B cell (primary cell): ENCODE measurements around the gene CORO2A. TPM values are rescaled to one million over a fixed set of nuclear protein-coding genes. Genes with fewer than 3 reads are reported as not detected.

Experiments
- ATAC-seq: fragments of 200-7000 bp; cut with Tn5 transposase; one replicate; pipeline ENCODE4 v1.10.0; 2021; ENCODE audit warnings: low read depth, mild to moderate bottlenecking, moderate number of reproducible peaks, moderate library complexity
- CTCF ChIA-PET: fragments of 350-600 bp; sonication (Branson Sonifier 250); formaldehyde crosslinking; loops from one replicate; lab custom pipeline; 2021; ENCODE audit warnings: antibody characterized with exemption, inconsistent platforms; lab: Charles Lee
- POLR2A ChIA-PET: fragments of 350-600 bp; sonication (Branson Sonifier 250); formaldehyde crosslinking; loops from one replicate; lab custom pipeline; 2021; ENCODE audit warnings: antibody characterized with exemption; lab: Charles Lee
- DNase-seq: peaks from one replicate; pipeline ENCODE4 v3.0.0; 2013
- H2AFZ ChIP-seq: 2 replicates; pipeline ENCODE4 v1.6.1; 2012; ENCODE audit warnings: mild to moderate bottlenecking, low read depth, low read length; ENCODE audit not compliant: insufficient read depth, poor library complexity, severe bottlenecking
- H3K27ac ChIP-seq, 2 donors: 1 replicate in 1 of 2; 2 replicates in 1 of 2; pipeline ENCODE4 v1.5.1; 2012 to 2013; ENCODE audit warnings: low read length in 2 of 2, mild to moderate bottlenecking in 2 of 2, moderate library complexity in 1 of 2
- H3K27me3 ChIP-seq, 4 experiments: fragments of 200-600 bp in 1 of 4; sonication (generic) in 1 of 4; replicated peaks in 1 of 4; 1 replicate in 2 of 4; 2 replicates in 2 of 4; pipeline versions ENCODE4 v1.6.1 to v1.7.0; 2013 to 2016; ENCODE audit warnings: low read length in 3 of 4, mild to moderate bottlenecking in 2 of 4, mixed read lengths in 1 of 4, moderate library complexity in 1 of 4; ENCODE audit not compliant: insufficient read depth in 4 of 4, control insufficient read depth in 3 of 4; ENCODE audit errors: control extremely low read depth in 1 of 4
- H3K36me3 ChIP-seq, 2 experiments: replicated peaks in 1 of 2; 1 replicate in 1 of 2; 2 replicates in 1 of 2; pipeline versions ENCODE4 v1.6.1 to v1.7.1; 2013; ENCODE audit warnings: low read length in 1 of 2; ENCODE audit not compliant: insufficient read depth in 2 of 2, control insufficient read depth in 1 of 2; ENCODE audit errors: control extremely low read depth in 1 of 2, extremely low read depth in 1 of 2
- H3K4me1 ChIP-seq, 2 donors: fragments of 200-600 bp in 1 of 2; sonication (generic) in 1 of 2; 1 replicate in 1 of 2; 2 replicates in 1 of 2; pipeline versions ENCODE4 v1.5.1 to v1.6.1; 2013 to 2017; ENCODE audit warnings: low read length in 2 of 2; ENCODE audit not compliant: control insufficient read depth in 2 of 2, insufficient read depth in 2 of 2
- H3K4me2 ChIP-seq: replicated peaks from 2 replicates; pipeline ENCODE3; 2012; ENCODE audit warnings: mild to moderate bottlenecking, low read depth, low read length; ENCODE audit not compliant: poor library complexity, severe bottlenecking
- H3K4me3 ChIP-seq, 5 experiments: fragments of 200-600 bp in 1 of 5; sonication (generic) in 1 of 5; 1 replicate in 3 of 5; 2 replicates in 2 of 5; pipeline versions ENCODE4 v1.5.1 to v1.7.0; 2011 to 2016; ENCODE audit warnings: low read length in 4 of 5, mild to moderate bottlenecking in 4 of 5, low read depth in 2 of 5, control low read depth in 1 of 5, moderate library complexity in 1 of 5; ENCODE audit not compliant: insufficient read depth in 1 of 5; ENCODE audit errors: control extremely low read depth in 1 of 5, extremely low read depth in 1 of 5
- H3K79me2 ChIP-seq: fragments of 200-600 bp; sonication (generic); one replicate; pipeline ENCODE4 v1.6.0; 2016; ENCODE audit warnings: low read length; ENCODE audit not compliant: control insufficient read depth, insufficient read depth
- H3K9ac ChIP-seq: fragments of 200-600 bp; sonication (generic); 2 replicates; pipeline ENCODE4 v1.6.1; 2017; ENCODE audit warnings: mild to moderate bottlenecking, low read length, moderate library complexity
- H3K9me3 ChIP-seq, 3 donors: one replicate each; pipeline versions ENCODE4 v1.6.1 to v1.7.1; 2013; ENCODE audit warnings: low read length in 2 of 3; ENCODE audit not compliant: control insufficient read depth in 2 of 3, insufficient read depth in 1 of 3; ENCODE audit errors: control extremely low read depth in 1 of 3
- H4K20me1 ChIP-seq: 2 replicates; pipeline ENCODE4 v1.6.0; 2012; ENCODE audit warnings: mild to moderate bottlenecking, low read length; ENCODE audit not compliant: insufficient read depth, control insufficient read depth, poor library complexity, severe bottlenecking
- H3K27ac Mint-ChIP-seq: one replicate; pipeline ENCODE4 v1.8.0; 2021; ENCODE audit warnings: mixed read lengths
- H3K27me3 Mint-ChIP-seq: one replicate; pipeline ENCODE4 v1.8.0; 2021; ENCODE audit warnings: mixed read lengths
- H3K4me1 Mint-ChIP-seq: one replicate; pipeline ENCODE4 v1.8.0; 2021; ENCODE audit warnings: mixed read lengths
- H3K4me3 Mint-ChIP-seq: one replicate; pipeline ENCODE4 v1.8.0; 2021; ENCODE audit warnings: mixed read lengths
- H3K9me3 Mint-ChIP-seq: one replicate; pipeline ENCODE4 v1.8.0; 2022; ENCODE audit warnings: mixed read lengths; ENCODE audit not compliant: insufficient read depth
- EZH2 ChIP-seq: IDR thresholded peaks from 2 replicates; pipeline ENCODE4 v1.6.1; 2012; ENCODE audit warnings: borderline replicate concordance, low read depth, mild to moderate bottlenecking, moderate library complexity, low read length; ENCODE audit not compliant: insufficient read depth, poor library complexity, severe bottlenecking
- WGBS: methylation state at CpG from one replicate; pipeline ENCODE4 v1.1.5; 2013; ENCODE audit warnings: missing lambda C conversion rate; ENCODE audit not compliant: insufficient coverage; 5-methylcytosine and 5-hydroxymethylcytosine counted together
- intact Hi-C: fragments of 100-400 bp; cut with micrococcal nuclease; formaldehyde crosslinking; loops from one replicate; pipeline ENCODE4 v1.10.0; 2022
- polyA plus RNA-seq: library from polyadenylated mRNA; depleted of rRNA; stranded (reverse); fragments of >200 nt; gene quantifications from 2 replicates; pipeline ENCODE4 v1.2.3, GENCODE V29; 2012
- total RNA-seq, 2 donors: library from RNA; stranded (reverse); fragments of 120-200 nt in 1 of 2; gene quantifications; 1 replicate in 1 of 2; 2 replicates in 1 of 2; pipeline versions ENCODE4 v1.2.3 to v1.2.4, GENCODE V29; 2013 to 2022
- TF ChIP-seq, protein P1 (sequence below): fragments of 200-600 bp; IDR thresholded peaks from one replicate; pipeline ENCODE4 v1.8.0; 2022; ENCODE audit warnings: antibody characterized with exemption, mild to moderate bottlenecking

CORO2A gene
- total and polyA plus RNA-seq, 2 donors (not counting 1 experiment from before 2014, with no cell fraction given) = 1.1 to 2.0 TPM

DNA sequence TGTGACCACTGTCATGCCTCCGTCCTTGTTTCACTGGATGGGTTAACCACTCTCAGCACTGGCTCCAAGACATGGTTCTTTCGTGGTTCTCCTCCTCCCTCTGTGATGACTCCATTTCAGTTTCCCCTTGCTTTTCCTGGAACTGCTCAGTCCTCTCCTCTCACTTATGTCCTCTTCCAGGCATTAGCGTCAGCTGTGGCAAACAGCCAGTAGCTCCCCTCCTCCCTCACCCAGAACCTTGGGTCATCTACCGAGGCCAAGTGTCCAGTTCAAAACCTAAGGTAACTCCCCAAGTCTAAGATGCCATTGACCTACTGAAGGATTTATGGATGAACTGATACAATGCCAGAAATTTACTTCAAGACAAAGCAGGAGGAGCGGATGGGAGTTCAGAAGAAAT is 9.8 kb upstream of the CORO2A start:
- Histone ChIP-seq H3K27me3 (no peaks in the 10 kb centered on the region), H3K9me3 (no peaks in the 10 kb centered on the region), H3K27ac (no peak overlapping the region), H3K9ac (no peak overlapping the region), H3K4me1 (peaks cover 4 to 19% of the 10 kb centered on the region in 2 donors), H2AFZ (no peak overlapping the region), H3K4me3 (no peak overlapping the region), H3K36me3 (peaks cover 0 to under 1% of the 10 kb centered on the region in 2 experiments), H3K4me2 (no peak overlapping the region), H3K79me2 (no peaks in the 10 kb centered on the region), H4K20me1 (no peaks in the 10 kb centered on the region)
- WGBS = 92% methylated on average over 2 of the region's 5 CpGs
- ChIA-PET POLR2A (no interaction called here), CTCF (interaction anchor here (1.1 kb wide), 1 partner anchor 15 kb away, joined by 3 read pairs; no protein-coding TSS in a partner anchor)
- Mint-ChIP-seq H3K4me1 (peaks cover 12% of the 10 kb centered on the region), H3K4me3 (no peak overlapping the region), H3K27ac (no peak overlapping the region), H3K9me3 (no peaks in the 10 kb centered on the region), H3K27me3 (no peaks in the 10 kb centered on the region)
- no peak for DNase-seq
- no peak for ATAC-seq
- intact Hi-C loops = no loop called here
- TF ChIP-seq EZH2 = no peak

DNA sequence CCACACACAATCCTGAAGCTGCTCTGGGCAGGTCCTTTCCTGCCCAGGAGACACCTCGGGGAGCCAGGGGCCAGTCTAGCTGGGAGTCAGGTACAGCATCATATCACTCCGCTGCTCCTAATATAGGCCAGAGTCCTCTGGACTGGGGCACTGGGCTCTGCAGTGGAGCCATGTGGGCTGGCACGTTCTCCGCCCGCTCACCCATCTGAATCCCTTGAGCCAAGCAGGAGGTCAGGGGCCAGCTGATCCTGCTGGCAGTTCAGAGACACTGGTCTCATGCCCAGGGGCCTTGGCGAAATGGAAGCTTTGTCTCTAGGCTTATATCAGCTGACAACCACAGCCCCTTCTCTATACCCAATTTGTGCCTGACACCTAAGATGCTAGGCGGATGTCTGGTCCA is 9.3 kb upstream of the CORO2A start:
- peaks cover 12% of the 10 kb centered on the region for H3K4me1 Mint-ChIP-seq

More for the DNA sequence above, 9.3 kb upstream of the CORO2A start:
- Mint-ChIP-seq H3K27ac (no peak overlapping the region), H3K9me3 (no peaks in the 10 kb centered on the region), H3K27me3 (no peaks in the 10 kb centered on the region), H3K4me3 (no peak overlapping the region)
- 97% methylated on average over 7 of the region's 7 CpGs for WGBS
- ATAC-seq (no peak), DNase-seq (no peak)
- H2AFZ ChIP-seq = no peak overlapping the region
- H3K9me3 ChIP-seq = no peaks in the 10 kb centered on the region
- no peak overlapping the region for H3K4me2 ChIP-seq
- H4K20me1 ChIP-seq = no peaks in the 10 kb centered on the region
- no peak overlapping the region for H3K9ac ChIP-seq
- H3K27me3 ChIP-seq = no peaks in the 10 kb centered on the region
- no peaks in the 10 kb centered on the region for H3K36me3 ChIP-seq
- ChIA-PET CTCF (interaction anchor here (1.1 kb wide), 1 partner anchor 15 kb away, joined by 3 read pairs; no protein-coding TSS in a partner anchor), POLR2A (no interaction called here)
- no peak overlapping the region for H3K4me3 ChIP-seq
- TF ChIP-seq, protein P1, sequence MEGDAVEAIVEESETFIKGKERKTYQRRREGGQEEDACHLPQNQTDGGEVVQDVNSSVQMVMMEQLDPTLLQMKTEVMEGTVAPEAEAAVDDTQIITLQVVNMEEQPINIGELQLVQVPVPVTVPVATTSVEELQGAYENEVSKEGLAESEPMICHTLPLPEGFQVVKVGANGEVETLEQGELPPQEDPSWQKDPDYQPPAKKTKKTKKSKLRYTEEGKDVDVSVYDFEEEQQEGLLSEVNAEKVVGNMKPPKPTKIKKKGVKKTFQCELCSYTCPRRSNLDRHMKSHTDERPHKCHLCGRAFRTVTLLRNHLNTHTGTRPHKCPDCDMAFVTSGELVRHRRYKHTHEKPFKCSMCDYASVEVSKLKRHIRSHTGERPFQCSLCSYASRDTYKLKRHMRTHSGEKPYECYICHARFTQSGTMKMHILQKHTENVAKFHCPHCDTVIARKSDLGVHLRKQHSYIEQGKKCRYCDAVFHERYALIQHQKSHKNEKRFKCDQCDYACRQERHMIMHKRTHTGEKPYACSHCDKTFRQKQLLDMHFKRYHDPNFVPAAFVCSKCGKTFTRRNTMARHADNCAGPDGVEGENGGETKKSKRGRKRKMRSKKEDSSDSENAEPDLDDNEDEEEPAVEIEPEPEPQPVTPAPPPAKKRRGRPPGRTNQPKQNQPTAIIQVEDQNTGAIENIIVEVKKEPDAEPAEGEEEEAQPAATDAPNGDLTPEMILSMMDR = no peak
- TF ChIP-seq EZH2 = no peak
- intact Hi-C loops = no loop called here
- H3K79me2 ChIP-seq = no peaks in the 10 kb centered on the region
- H3K4me1 ChIP-seq = peaks cover 4 to 19% of the 10 kb centered on the region in 2 donors
- H3K27ac ChIP-seq = no peak overlapping the region
